ENCODE measurements around the gene SLC2A8.

SLC2A8 gene

GRCh38 chr9:127351182-127352166 is 45.5 kb upstream of the SLC2A8 start:
- H3K9me2 ChIP-seq (replicated peaks; ENCODE audit: low read depth, low read length) = no peaks in the 10 kb centered on the region
- no peaks in the 10 kb centered on the region for H3K9me3 ChIP-seq (ENCODE audit: insufficient read depth, low read depth, low read length)
- no peaks in the 10 kb centered on the region for H3K27me3 ChIP-seq (ENCODE audit: insufficient read depth, low read length, poor library complexity, severe bottlenecking)
- H3K79me2 ChIP-seq (ENCODE audit: insufficient read depth, low read length) = no peaks in the 10 kb centered on the region
- TF ChIP-seq EZH2phosphoT487 (IDR thresholded peaks at IDR 0.05; ENCODE audit: borderline replicate concordance) (no peak), CTCF (conservative IDR thresholded peaks at IDR 0.05; ENCODE audit: low read length) (no peak)
- no peaks in the 10 kb centered on the region for H3F3A ChIP-seq (ENCODE audit: low read depth)
- no peaks in the 10 kb centered on the region for H3K4me1 ChIP-seq (ENCODE audit: insufficient read depth, low read length, poor library complexity, severe bottlenecking)
- no peaks in the 10 kb centered on the region for H4K20me1 ChIP-seq (ENCODE audit: insufficient read depth, low read length, poor library complexity, severe bottlenecking)
- H3K4me2 ChIP-seq (ENCODE audit: low read depth, low read length, poor library complexity, severe bottlenecking) = no peak overlapping the region
- H3K4me3 ChIP-seq (ENCODE audit: low read length, poor library complexity, severe bottlenecking) = no peak overlapping the region
- H3K9ac ChIP-seq (ENCODE audit: low read depth, low read length, poor library complexity, severe bottlenecking) = no peak overlapping the region
- H3K36me3 ChIP-seq (ENCODE audit: insufficient read depth, low read length) = no peaks in the 10 kb centered on the region
- H2AFZ ChIP-seq (ENCODE audit: low read length) = no peak overlapping the region

- Histone ChIP-seq H3F3A (ENCODE audit: low read depth) (no peaks in the 10 kb centered on the region), H2AFZ (ENCODE audit: low read length) (no peak overlapping the region), H3K4me3 (ENCODE audit: low read length, poor library complexity, severe bottlenecking) (no peak overlapping the region), H3K9me2 (replicated peaks; ENCODE audit: low read depth, low read length) (no peaks in the 10 kb centered on the region), H3K4me2 (ENCODE audit: low read depth, low read length, poor library complexity, severe bottlenecking) (no peak overlapping the region), H3K27me3 (ENCODE audit: insufficient read depth, low read length, poor library complexity, severe bottlenecking) (no peaks in the 10 kb centered on the region), H3K79me2 (ENCODE audit: insufficient read depth, low read length) (no peaks in the 10 kb centered on the region), H3K9me3 (ENCODE audit: insufficient read depth, low read depth, low read length) (no peaks in the 10 kb centered on the region), H3K4me1 (ENCODE audit: insufficient read depth, low read length, poor library complexity, severe bottlenecking) (no peaks in the 10 kb centered on the region), H3K36me3 (ENCODE audit: insufficient read depth, low read length) (no peaks in the 10 kb centered on the region), H3K9ac (ENCODE audit: low read depth, low read length, poor library complexity, severe bottlenecking) (no peak overlapping the region), H4K20me1 (ENCODE audit: insufficient read depth, low read length, poor library complexity, severe bottlenecking) (no peaks in the 10 kb centered on the region)
- no peak for TF ChIP-seq CTCF (conservative IDR thresholded peaks at IDR 0.05; ENCODE audit: low read length)
- no peak for TF ChIP-seq EZH2phosphoT487 (IDR thresholded peaks at IDR 0.05; ENCODE audit: borderline replicate concordance)
These were observed 43.1 kb upstream of the SLC2A8 start for GRCh38 chr9:127353882-127354281.

- TF ChIP-seq CTCF (conservative IDR thresholded peaks at IDR 0.05; ENCODE audit: low read length) = no peak
- no peak for TF ChIP-seq EZH2phosphoT487 (IDR thresholded peaks at IDR 0.05; ENCODE audit: borderline replicate concordance)
- Histone ChIP-seq H3K4me2 (ENCODE audit: low read depth, low read length, poor library complexity, severe bottlenecking) (no peak overlapping the region), H3F3A (ENCODE audit: low read depth) (no peaks in the 10 kb centered on the region), H2AFZ (ENCODE audit: low read length) (no peak overlapping the region), H3K9me2 (replicated peaks; ENCODE audit: low read depth, low read length) (no peaks in the 10 kb centered on the region), H3K4me1 (ENCODE audit: insufficient read depth, low read length, poor library complexity, severe bottlenecking) (peaks cover 12% of the 10 kb centered on the region), H4K20me1 (ENCODE audit: insufficient read depth, low read length, poor library complexity, severe bottlenecking) (no peaks in the 10 kb centered on the region), H3K79me2 (ENCODE audit: insufficient read depth, low read length) (no peaks in the 10 kb centered on the region), H3K4me3 (ENCODE audit: low read length, poor library complexity, severe bottlenecking) (no peak overlapping the region), H3K9me3 (ENCODE audit: insufficient read depth, low read depth, low read length) (no peaks in the 10 kb centered on the region), H3K9ac (ENCODE audit: low read depth, low read length, poor library complexity, severe bottlenecking) (no peak overlapping the region), H3K36me3 (ENCODE audit: insufficient read depth, low read length) (no peaks in the 10 kb centered on the region), H3K27me3 (ENCODE audit: insufficient read depth, low read length, poor library complexity, severe bottlenecking) (no peaks in the 10 kb centered on the region)
These were observed 40.1 kb upstream of the SLC2A8 start for GRCh38 chr9:127356906-127357305.
